ENCODE measurements around the gene CATSPER4. TPM values are rescaled to one million over a fixed set of nuclear protein-coding genes. Genes with fewer than 3 reads are reported as not detected.
A peak's percentile ranks its signal among the peaks of the same experiment; 100 is the strongest.

CATSPER4 gene
- total and polyA plus RNA-seq, 2 of the 8 experiments (the other 6 are each of a cell fraction or from before 2014, with no cell fraction given) = 0.65 to 0.83 TPM

DNA sequence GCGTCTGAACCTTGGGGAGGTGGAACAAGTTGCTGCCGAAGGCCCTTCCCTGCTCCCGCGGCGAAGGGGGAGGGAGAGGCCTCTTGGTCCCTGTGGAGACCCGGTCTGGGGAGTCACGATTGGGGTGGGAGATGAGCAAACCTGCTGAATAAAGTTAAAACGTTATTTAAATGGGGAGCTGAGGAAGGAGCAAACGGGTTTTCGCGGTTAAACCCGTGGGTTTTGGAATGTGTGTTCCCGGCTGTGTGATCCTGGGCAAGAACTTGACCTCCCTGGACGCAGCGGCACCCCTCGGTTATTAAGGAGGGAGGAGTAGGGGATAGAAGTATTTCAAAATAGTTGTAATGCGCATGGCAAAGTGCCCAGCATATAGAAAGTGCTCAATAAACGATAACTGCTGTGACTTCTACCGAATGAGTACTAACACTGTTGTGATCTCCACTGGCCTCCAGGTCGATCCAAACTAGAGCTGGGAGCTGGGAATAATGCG lies 28.1 kb upstream of the CATSPER4 start:
- Histone ChIP-seq H3K79me2 (ENCODE audit: control insufficient read depth in 1 of 2, insufficient read depth in 2 of 2, low read length in 2 of 2) (no peaks in the 10 kb centered on the region), H4K5ac (ENCODE audit: insufficient read length, low read depth, low read length) (no peak overlapping the region), H2BK20ac (ENCODE audit: low read length) (no peak overlapping the region), H3K4ac (replicated peaks; ENCODE audit: insufficient read length, low read depth, low read length) (no peak overlapping the region), H3K23ac (ENCODE audit: insufficient read length) (no peak overlapping the region), H2BK15ac (ENCODE audit: low read length) (no peak overlapping the region), H2AK5ac (ENCODE audit: low read depth, low read length) (no peak overlapping the region), H3K18ac (ENCODE audit: extremely low read depth, low read length) (peak overlapping the region; percentile 60; the same call in 1 of the 2 replicates), H3K9ac (replicated peaks in 1 of 4; ENCODE audit: extremely low read depth in 1 of 4, low read depth in 3 of 4, low read length in 3 of 4) (no peak overlapping the region), H3K4me2 (ENCODE audit: insufficient read depth in 1 of 2, low read depth in 2 of 2, low read length in 2 of 2) (peak overlapping the region; percentile 44 to 95), H4K91ac (replicated peaks; ENCODE audit: insufficient read length, low read length) (no peak overlapping the region), H3K4me3 (ENCODE audit: extremely low read depth in 1 of 4, insufficient read depth in 2 of 4, low read depth in 3 of 4, low read length in 4 of 4) (peak overlapping the region; percentile 3 to 66 (median 46)), H4K8ac (ENCODE audit: extremely low read depth, insufficient read depth, low read length) (no peak overlapping the region; the same call in 1 of the 2 replicates), H4K20me1 (replicated peaks in 1 of 2; ENCODE audit: control insufficient read depth in 1 of 2, insufficient read depth in 2 of 2, low read length in 2 of 2) (peaks cover 3 to 5% of the 10 kb centered on the region in 2 experiments), H2AFZ (ENCODE audit: low read length) (no peak overlapping the region; the same call in 1 of the 2 replicates), H3K27me3 (replicated peaks in 1 of 4; ENCODE audit: control insufficient read depth in 3 of 4, extremely low read depth in 1 of 4, insufficient read depth in 3 of 4, low read length in 3 of 4) (peaks cover 35 to 73% (median 67%) of the 10 kb centered on the region in 4 experiments), H3K14ac (ENCODE audit: insufficient read length) (no peak overlapping the region), H3K9me3 (ENCODE audit: insufficient read depth in 2 of 2, low read depth in 1 of 2, low read length in 1 of 2) (no peaks in the 10 kb centered on the region), H2BK12ac (ENCODE audit: low read depth, low read length) (no peak overlapping the region), H3K27ac (ENCODE audit: low read depth, low read length) (no peak overlapping the region), H2BK120ac (replicated peaks; ENCODE audit: low read depth, low read length) (no peak overlapping the region), H3K23me2 (ENCODE audit: low read depth, low read length) (peaks cover 8% of the 10 kb centered on the region; the same call in 1 of the 2 replicates), H3K4me1 (replicated peaks in 1 of 4; ENCODE audit: control insufficient read depth in 3 of 4, insufficient read depth in 4 of 4, low read length in 3 of 4) (peaks cover 9 to 45% (median 20%) of the 10 kb centered on the region in 4 experiments), H3K36me3 (ENCODE audit: control insufficient read depth in 2 of 4, insufficient read depth in 4 of 4, low read length in 3 of 4) (no peaks in the 10 kb centered on the region), H3K79me1 (ENCODE audit: low read depth, low read length) (no peaks in the 10 kb centered on the region), H2BK5ac (ENCODE audit: low read depth, low read length) (no peak overlapping the region), H3K56ac (replicated peaks; ENCODE audit: insufficient read length, low read depth, low read length) (no peak overlapping the region)
- CTCF ChIA-PET (ENCODE audit: partially characterized antibody) = interaction anchor here (0.8 to 4.0 kb wide), 12 partner anchors 9 to 132 kb away, joined by 3 to 18 read pairs (median 4); partner anchors contain the start of gene CEP85
- POLR2A ChIA-PET (ENCODE audit: partially characterized antibody) = interaction anchor here (1.2 kb wide), 1 partner anchor 14 kb away, joined by 3 read pairs; no protein-coding TSS in a partner anchor
- FAIRE-seq (no peak), DNase-seq (ENCODE audit: low read depth in 1 of 2, low spot score in 2 of 2) (peak in 1 of 2 experiments; percentile 66)
- 22% methylated on average over 20 of the region's 21 CpGs; no CpG with 5 or more reads in 1 of the 2 experiments for WGBS, 2 experiments (ENCODE audit: extremely low coverage in 1 of 2, insufficient coverage in 1 of 2, insufficient read length in 1 of 2, insufficient replicate concordance in 2 of 2, low coverage in 1 of 2, low lambda C conversion rate in 2 of 2, missing lambda C conversion rate in 1 of 2)
- peak; percentile 56 for TF ChIP-seq SUZ12 (IDR thresholded peaks at IDR 0.05; ENCODE audit: low read length)
- peak; percentile 30 for TF ChIP-seq RNF2 (IDR thresholded peaks at IDR 0.05; ENCODE audit: borderline replicate concordance, low read depth, low read length, missing control alignments, poor library complexity, severe bottlenecking)
- no peak for TF ChIP-seq CREB1 (IDR thresholded peaks at IDR 0.05)

All from H1 (cell line).